Measurements from ENCODE around the gene NEUROD1.

NEUROD1 gene

GRCh38 chr2:181632733-181633401 is 47.5 kb downstream of the NEUROD1 start:
- no peak for DNase-seq

GRCh38 chr2:181628590-181629585 is 51.4 kb downstream of the NEUROD1 start:
- no peak for DNase-seq

- DNase-seq: no peak
Observed at GRCh38 chr2:181627545-181627944, 52.8 kb downstream of the NEUROD1 start.

- DNase-seq: no peak
Observed at GRCh38 chr2:181626671-181627070, 53.6 kb downstream of the NEUROD1 start.

Measured in SHP77 treated with DMSO at 0.1 percent for 48 hours (cell line).